Activated T-cell treated with anti-CD3 and anti-CD28 coated beads, Interleukin-2, amount 50 U/mL, for 72 hours (primary cell): Measurements from ENCODE around the gene SFRP2. TPM values are rescaled to one million over a fixed set of nuclear protein-coding genes. Genes with fewer than 3 reads are reported as not detected.
A peak's percentile ranks its signal among the peaks of the same experiment; 100 is the strongest.

Experiments used
- ATAC-seq, 2 donors: fragments of 150-1000 bp; cut with Tn5 transposase; replicated peaks in 1 of 2; 2 replicates each; pipeline ENCODE4 v1.10.0; 2021; ENCODE audit warnings: moderate library complexity in 2 of 2, mild to moderate bottlenecking in 1 of 2
- DNase-seq, 2 donors: peaks; one replicate each; pipeline ENCODE4 v3.0.0; 2021 to 2022; ENCODE audit warnings: mixed read lengths in 1 of 2
- H3K27ac Mint-ChIP-seq: one replicate; pipeline ENCODE4 v1.8.0; 2022; ENCODE audit warnings: mild to moderate bottlenecking, moderate library complexity, mixed read lengths
- H3K27me3 Mint-ChIP-seq: one replicate; pipeline ENCODE4 v1.8.0; 2022; ENCODE audit warnings: low read depth, mixed read lengths
- H3K36me3 Mint-ChIP-seq, 2 donors: one replicate each; pipeline ENCODE4 v1.8.0; 2022; ENCODE audit warnings: mixed read lengths in 2 of 2, mild to moderate bottlenecking in 1 of 2; ENCODE audit not compliant: insufficient read depth in 2 of 2
- H3K4me1 Mint-ChIP-seq: one replicate; pipeline ENCODE4 v1.8.0; 2022; ENCODE audit warnings: low read depth, mixed read lengths
- H3K4me3 Mint-ChIP-seq, 2 donors: one replicate each; pipeline ENCODE4 v1.8.0; 2022; ENCODE audit warnings: mild to moderate bottlenecking in 2 of 2, mixed read lengths in 2 of 2, moderate library complexity in 2 of 2
- H3K9me3 Mint-ChIP-seq, 2 donors: one replicate each; pipeline ENCODE4 v1.8.0; 2022; ENCODE audit warnings: mixed read lengths in 2 of 2
- total RNA-seq, 2 donors: library from RNA; stranded (reverse); gene quantifications; one replicate each; pipeline ENCODE4 v1.2.3, GENCODE V29; 2022

Gene SFRP2
- total RNA-seq, 2 donors from 2014 or later: not detected

DNA sequence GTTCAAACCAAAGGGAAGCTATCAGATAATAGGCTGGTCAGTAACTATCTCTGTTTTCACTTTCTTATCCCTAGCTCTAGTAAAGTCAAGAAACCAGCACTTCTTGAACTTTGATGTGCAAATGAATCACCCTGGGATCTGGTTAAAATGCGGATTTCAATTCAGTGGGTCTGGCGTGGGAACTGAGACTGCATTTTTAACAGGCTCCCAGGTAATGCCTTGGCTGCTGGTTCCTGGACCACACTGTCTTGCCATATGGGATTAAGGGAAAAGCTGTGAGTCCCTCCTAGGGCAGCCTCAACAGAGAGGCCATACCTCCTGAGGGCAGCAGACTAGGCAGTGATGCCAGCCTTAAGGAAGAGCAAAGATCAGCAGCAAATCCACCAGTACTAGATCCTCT is 30.7 kb downstream of the SFRP2 start:
- H3K27ac Mint-ChIP-seq: no peak overlapping the region
- H3K36me3 Mint-ChIP-seq: no peaks in the 10 kb centered on the region
- H3K4me1 Mint-ChIP-seq: peaks cover 11% of the 10 kb centered on the region
- H3K9me3 Mint-ChIP-seq: no peaks in the 10 kb centered on the region
- DNase-seq: no peak
- no peak for ATAC-seq
- no peak overlapping the region for H3K4me3 Mint-ChIP-seq
- H3K27me3 Mint-ChIP-seq: peaks cover 45% of the 10 kb centered on the region

GRCh38 chr4:153757407-153757806 is 31.5 kb downstream of the SFRP2 start:
- DNase-seq (no peak), ATAC-seq (no peak)
- H3K4me3 Mint-ChIP-seq: no peak overlapping the region
- H3K9me3 Mint-ChIP-seq: no peaks in the 10 kb centered on the region
- H3K4me1 Mint-ChIP-seq: peaks cover 11% of the 10 kb centered on the region
- H3K27me3 Mint-ChIP-seq: peaks cover 39% of the 10 kb centered on the region
- H3K36me3 Mint-ChIP-seq: no peaks in the 10 kb centered on the region
- H3K27ac Mint-ChIP-seq: no peak overlapping the region

GRCh38 chr4:153755186-153755585 is 33.7 kb downstream of the SFRP2 start:
- Mint-ChIP-seq H3K4me1 (peaks cover 11% of the 10 kb centered on the region), H3K27ac (no peak overlapping the region), H3K4me3 (peak overlapping the region in 1 of 2 donors; percentile 19), H3K36me3 (no peaks in the 10 kb centered on the region), H3K27me3 (peaks cover 24% of the 10 kb centered on the region), H3K9me3 (no peaks in the 10 kb centered on the region)
- DNase-seq: no peak
- ATAC-seq: no peak

GRCh38 chr4:153750197-153750817 is 38.6 kb downstream of the SFRP2 start:
- peaks cover 9% of the 10 kb centered on the region for H3K4me1 Mint-ChIP-seq
- ATAC-seq (peak; percentile 85 to 89), DNase-seq (peak; percentile 68 to 76)
- H3K4me3 Mint-ChIP-seq: no peak overlapping the region
- no peaks in the 10 kb centered on the region for H3K9me3 Mint-ChIP-seq
- H3K27me3 Mint-ChIP-seq: no peaks in the 10 kb centered on the region
- H3K36me3 Mint-ChIP-seq: no peaks in the 10 kb centered on the region
- H3K27ac Mint-ChIP-seq: no peak overlapping the region

GRCh38 chr4:153748378-153748777 is 40.5 kb downstream of the SFRP2 start:
- no peak overlapping the region for H3K4me3 Mint-ChIP-seq
- H3K4me1 Mint-ChIP-seq: no peaks in the 10 kb centered on the region
- H3K36me3 Mint-ChIP-seq: no peaks in the 10 kb centered on the region

GRCh38 chr4:153747406-153747955 is 41.4 kb downstream of the SFRP2 start:
- DNase-seq (no peak), ATAC-seq (no peak)
- Mint-ChIP-seq H3K4me3 (no peak overlapping the region), H3K27ac (no peak overlapping the region), H3K9me3 (no peaks in the 10 kb centered on the region), H3K4me1 (no peaks in the 10 kb centered on the region), H3K36me3 (no peaks in the 10 kb centered on the region), H3K27me3 (no peaks in the 10 kb centered on the region)

More at GRCh38 chr4:153748378-153748777, 40.5 kb downstream of the SFRP2 start:
- Mint-ChIP-seq H3K27ac (no peak overlapping the region), H3K27me3 (no peaks in the 10 kb centered on the region), H3K9me3 (no peaks in the 10 kb centered on the region)
- no peak for ATAC-seq
- no peak for DNase-seq

GRCh38 chr4:153745651-153746050 is 43.2 kb downstream of the SFRP2 start:
- Mint-ChIP-seq H3K4me3 (no peak overlapping the region), H3K27ac (no peak overlapping the region)
- DNase-seq: no peak

DNA sequence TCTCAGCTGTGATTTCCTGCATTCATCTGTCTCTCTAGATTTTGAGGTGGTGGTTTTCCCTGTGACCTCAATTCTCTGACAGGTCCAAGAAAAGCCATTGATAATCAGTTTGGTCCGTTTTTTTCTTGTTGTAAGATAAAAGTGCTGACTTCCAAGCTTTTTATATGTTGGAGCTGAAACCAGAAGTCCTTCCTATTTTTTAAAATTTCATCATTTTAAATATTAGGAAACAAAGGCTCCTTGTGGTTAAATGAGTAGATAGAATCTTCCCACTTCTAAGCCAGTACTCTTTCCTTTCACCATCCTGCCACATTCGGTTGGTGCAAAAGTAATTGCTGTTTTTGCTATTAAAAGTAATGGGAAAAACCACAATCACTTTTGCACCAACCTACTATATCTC is 47.3 kb downstream of the SFRP2 start:
- Mint-ChIP-seq H3K27ac (no peak overlapping the region), H3K4me3 (no peak overlapping the region), H3K9me3 (peaks cover 3 to 8% of the 10 kb centered on the region in 2 donors), H3K27me3 (peaks cover 6% of the 10 kb centered on the region), H3K4me1 (no peaks in the 10 kb centered on the region), H3K36me3 (peaks cover 2 to 7% of the 10 kb centered on the region in 2 donors)
- ATAC-seq (no peak), DNase-seq (no peak)

More at GRCh38 chr4:153745651-153746050, 43.2 kb downstream of the SFRP2 start:
- H3K27me3 Mint-ChIP-seq: peaks cover 3% of the 10 kb centered on the region
- peaks cover under 1% of the 10 kb centered on the region in 2 donors for H3K36me3 Mint-ChIP-seq
- H3K9me3 Mint-ChIP-seq: peaks cover under 1 to 5% of the 10 kb centered on the region in 2 donors
- ATAC-seq: no peak
- no peaks in the 10 kb centered on the region for H3K4me1 Mint-ChIP-seq

DNA sequence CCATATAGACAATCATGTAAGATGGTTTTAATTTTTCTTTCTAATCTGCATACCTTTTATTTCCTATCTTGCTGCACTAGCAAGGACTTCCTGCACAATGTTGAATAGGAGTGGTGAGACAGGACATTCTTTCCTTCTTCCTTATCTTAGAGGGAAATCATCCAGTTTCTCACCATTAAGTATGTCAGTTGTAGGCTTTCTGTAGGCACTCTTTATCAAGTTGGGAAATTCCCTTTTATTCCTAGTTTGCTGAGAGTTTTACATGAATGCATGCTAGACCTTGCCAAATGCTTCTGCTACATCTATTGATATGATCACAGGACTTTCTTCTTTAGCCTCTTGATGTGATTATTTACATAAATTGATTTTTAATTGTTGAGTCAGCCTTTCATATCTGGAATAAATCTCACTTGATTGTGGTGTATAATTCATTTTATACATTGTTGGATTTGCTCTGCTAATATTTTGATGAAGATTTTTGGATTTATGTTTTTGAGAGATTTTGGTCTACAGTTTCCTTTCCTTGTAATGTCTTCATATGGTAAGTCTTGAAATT is 52.9 kb downstream of the SFRP2 start:
- DNase-seq (no peak), ATAC-seq (no peak)
- Mint-ChIP-seq H3K9me3 (peaks cover 3 to 6% of the 10 kb centered on the region in 2 donors), H3K4me1 (peaks cover 14% of the 10 kb centered on the region), H3K27ac (no peak overlapping the region), H3K36me3 (peaks cover 2 to 7% of the 10 kb centered on the region in 2 donors), H3K27me3 (peaks cover 52% of the 10 kb centered on the region), H3K4me3 (no peak overlapping the region)

- no peaks in the 10 kb centered on the region for H3K9me3 Mint-ChIP-seq
- ATAC-seq: peak; percentile 40 to 41
- no peak for DNase-seq
- H3K27me3 Mint-ChIP-seq: peaks cover 59% of the 10 kb centered on the region
- H3K4me1 Mint-ChIP-seq: peaks cover 14% of the 10 kb centered on the region
- no peak overlapping the region for H3K27ac Mint-ChIP-seq
- H3K4me3 Mint-ChIP-seq: no peak overlapping the region
- H3K36me3 Mint-ChIP-seq: peaks cover 0 to 2% of the 10 kb centered on the region in 2 donors
Observed at GRCh38 chr4:153733751-153734448, 55.0 kb downstream of the SFRP2 start.

DNA sequence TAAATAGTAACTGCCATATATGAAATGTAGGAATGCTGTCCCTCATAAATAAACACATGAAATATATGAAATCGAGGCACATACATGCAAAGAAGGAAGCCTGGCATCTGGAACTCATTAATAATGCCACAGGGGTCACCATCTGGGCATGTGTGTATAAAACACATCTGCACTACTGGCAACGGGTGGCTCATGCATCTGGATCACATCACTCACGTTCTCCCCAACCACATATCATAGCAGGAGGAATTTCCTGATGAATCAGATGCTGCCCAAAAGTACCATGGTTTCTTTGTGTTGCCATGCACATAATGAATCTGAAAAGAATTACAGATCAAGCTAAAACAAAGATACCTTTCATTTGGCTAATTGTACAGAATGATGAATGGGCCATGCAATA is 57.6 kb downstream of the SFRP2 start:
- H3K27me3 Mint-ChIP-seq: peaks cover 57% of the 10 kb centered on the region
- no peaks in the 10 kb centered on the region for H3K36me3 Mint-ChIP-seq
- peaks cover 14% of the 10 kb centered on the region for H3K4me1 Mint-ChIP-seq
- H3K4me3 Mint-ChIP-seq: no peak overlapping the region
- DNase-seq: no peak
- no peaks in the 10 kb centered on the region for H3K9me3 Mint-ChIP-seq
- ATAC-seq: no peak
- H3K27ac Mint-ChIP-seq: no peak overlapping the region
